HL-60 (cell line): ENCODE results near the gene RAB8B.
A peak's percentile ranks its signal among the peaks of the same experiment; 100 is the strongest.

Source experiments
- DNase-seq, 2 experiments: peaks; one replicate each; pipeline ENCODE4 v3.0.0-alpha.2; 2010 to 2020; ENCODE audit warnings: low read depth in 1 of 2, low spot score in 1 of 2
- H3K27ac ChIP-seq: fragments of 250-450 bp; sonication (Bioruptor Pico); replicated peaks from 2 replicates; pipeline ENCODE4 v1.5.1; 2020; ENCODE audit warnings: mild to moderate bottlenecking, moderate library complexity
- H3K27me3 ChIP-seq: fragments of 250-450 bp; sonication (Bioruptor Pico); 2 replicates; pipeline ENCODE4 v1.5.1; 2021; ENCODE audit warnings: mild to moderate bottlenecking, moderate library complexity; ENCODE audit not compliant: insufficient read depth, poor library complexity, severe bottlenecking
- H3K4me3 ChIP-seq: replicated peaks from 2 replicates; pipeline ENCODE4 v1.5.1; 2011; ENCODE audit warnings: mild to moderate bottlenecking, control low read depth, low read length; ENCODE audit not compliant: insufficient read depth
- GABPA ChIP-seq: IDR thresholded peaks from 2 replicates; pipeline ENCODE4 v1.6.1; 2012; ENCODE audit warnings: low read depth
- POLR2AphosphoS5 ChIP-seq: IDR thresholded peaks from 2 replicates; pipeline ENCODE4 v1.6.1; 2012; ENCODE audit warnings: low read depth
- SPI1 ChIP-seq: IDR thresholded peaks from 2 replicates; pipeline ENCODE4 v1.6.1; 2012; ENCODE audit warnings: low read depth, mild to moderate bottlenecking, borderline replicate concordance
- TF ChIP-seq, protein P1 (sequence below): IDR thresholded peaks from one replicate; pipeline ENCODE4 v1.5.1; 2011; ENCODE audit warnings: low read length, control low read depth, inconsistent platforms; ENCODE audit not compliant: insufficient read depth
- TF ChIP-seq, protein P2 (sequence below): IDR thresholded peaks from 2 replicates; pipeline ENCODE4 v1.6.1; 2012; ENCODE audit warnings: low read depth; ENCODE audit not compliant: insufficient replicate concordance

RAB8B gene

DNA sequence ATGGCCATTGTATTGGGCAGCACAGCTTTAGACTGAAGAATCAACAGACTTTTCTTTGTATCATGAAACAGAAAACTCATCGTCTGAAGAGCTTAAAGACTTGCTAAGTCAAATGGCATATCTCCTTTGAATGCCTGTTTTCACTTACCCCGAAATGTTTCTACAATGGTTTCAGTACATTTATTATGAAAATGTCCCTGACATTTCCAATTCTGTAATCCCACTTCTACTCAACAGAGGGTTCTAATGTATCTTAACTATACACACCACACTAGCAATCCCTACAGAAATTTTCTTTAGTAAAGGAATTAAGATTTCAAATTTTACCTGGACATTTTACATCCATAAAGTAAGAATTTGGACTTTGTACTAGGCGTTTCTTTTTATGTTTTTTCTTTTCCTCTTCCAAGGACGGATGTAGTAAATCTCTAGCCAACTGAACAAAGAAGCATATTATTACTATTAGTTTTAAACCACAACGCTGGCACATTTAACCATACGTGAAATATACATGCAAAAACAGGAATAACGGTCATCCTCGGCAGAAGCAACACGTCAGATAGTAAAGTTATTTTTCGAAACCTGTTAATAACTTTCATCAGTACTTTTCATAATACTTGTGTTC, 33.2 kb upstream of the RAB8B start:
- Histone ChIP-seq H3K27me3 (no peaks in the 10 kb centered on the region), H3K27ac (peak overlapping the region; percentile 80), H3K4me3 (peak overlapping the region; percentile 84)
- no peak for DNase-seq
- TF ChIP-seq, protein P1, sequence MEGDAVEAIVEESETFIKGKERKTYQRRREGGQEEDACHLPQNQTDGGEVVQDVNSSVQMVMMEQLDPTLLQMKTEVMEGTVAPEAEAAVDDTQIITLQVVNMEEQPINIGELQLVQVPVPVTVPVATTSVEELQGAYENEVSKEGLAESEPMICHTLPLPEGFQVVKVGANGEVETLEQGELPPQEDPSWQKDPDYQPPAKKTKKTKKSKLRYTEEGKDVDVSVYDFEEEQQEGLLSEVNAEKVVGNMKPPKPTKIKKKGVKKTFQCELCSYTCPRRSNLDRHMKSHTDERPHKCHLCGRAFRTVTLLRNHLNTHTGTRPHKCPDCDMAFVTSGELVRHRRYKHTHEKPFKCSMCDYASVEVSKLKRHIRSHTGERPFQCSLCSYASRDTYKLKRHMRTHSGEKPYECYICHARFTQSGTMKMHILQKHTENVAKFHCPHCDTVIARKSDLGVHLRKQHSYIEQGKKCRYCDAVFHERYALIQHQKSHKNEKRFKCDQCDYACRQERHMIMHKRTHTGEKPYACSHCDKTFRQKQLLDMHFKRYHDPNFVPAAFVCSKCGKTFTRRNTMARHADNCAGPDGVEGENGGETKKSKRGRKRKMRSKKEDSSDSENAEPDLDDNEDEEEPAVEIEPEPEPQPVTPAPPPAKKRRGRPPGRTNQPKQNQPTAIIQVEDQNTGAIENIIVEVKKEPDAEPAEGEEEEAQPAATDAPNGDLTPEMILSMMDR = no peak
- TF ChIP-seq GABPA = no peak
- no peak for TF ChIP-seq SPI1
- TF ChIP-seq, protein P2, sequence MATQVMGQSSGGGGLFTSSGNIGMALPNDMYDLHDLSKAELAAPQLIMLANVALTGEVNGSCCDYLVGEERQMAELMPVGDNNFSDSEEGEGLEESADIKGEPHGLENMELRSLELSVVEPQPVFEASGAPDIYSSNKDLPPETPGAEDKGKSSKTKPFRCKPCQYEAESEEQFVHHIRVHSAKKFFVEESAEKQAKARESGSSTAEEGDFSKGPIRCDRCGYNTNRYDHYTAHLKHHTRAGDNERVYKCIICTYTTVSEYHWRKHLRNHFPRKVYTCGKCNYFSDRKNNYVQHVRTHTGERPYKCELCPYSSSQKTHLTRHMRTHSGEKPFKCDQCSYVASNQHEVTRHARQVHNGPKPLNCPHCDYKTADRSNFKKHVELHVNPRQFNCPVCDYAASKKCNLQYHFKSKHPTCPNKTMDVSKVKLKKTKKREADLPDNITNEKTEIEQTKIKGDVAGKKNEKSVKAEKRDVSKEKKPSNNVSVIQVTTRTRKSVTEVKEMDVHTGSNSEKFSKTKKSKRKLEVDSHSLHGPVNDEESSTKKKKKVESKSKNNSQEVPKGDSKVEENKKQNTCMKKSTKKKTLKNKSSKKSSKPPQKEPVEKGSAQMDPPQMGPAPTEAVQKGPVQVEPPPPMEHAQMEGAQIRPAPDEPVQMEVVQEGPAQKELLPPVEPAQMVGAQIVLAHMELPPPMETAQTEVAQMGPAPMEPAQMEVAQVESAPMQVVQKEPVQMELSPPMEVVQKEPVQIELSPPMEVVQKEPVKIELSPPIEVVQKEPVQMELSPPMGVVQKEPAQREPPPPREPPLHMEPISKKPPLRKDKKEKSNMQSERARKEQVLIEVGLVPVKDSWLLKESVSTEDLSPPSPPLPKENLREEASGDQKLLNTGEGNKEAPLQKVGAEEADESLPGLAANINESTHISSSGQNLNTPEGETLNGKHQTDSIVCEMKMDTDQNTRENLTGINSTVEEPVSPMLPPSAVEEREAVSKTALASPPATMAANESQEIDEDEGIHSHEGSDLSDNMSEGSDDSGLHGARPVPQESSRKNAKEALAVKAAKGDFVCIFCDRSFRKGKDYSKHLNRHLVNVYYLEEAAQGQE = no peak
- no peak for TF ChIP-seq POLR2AphosphoS5

DNA sequence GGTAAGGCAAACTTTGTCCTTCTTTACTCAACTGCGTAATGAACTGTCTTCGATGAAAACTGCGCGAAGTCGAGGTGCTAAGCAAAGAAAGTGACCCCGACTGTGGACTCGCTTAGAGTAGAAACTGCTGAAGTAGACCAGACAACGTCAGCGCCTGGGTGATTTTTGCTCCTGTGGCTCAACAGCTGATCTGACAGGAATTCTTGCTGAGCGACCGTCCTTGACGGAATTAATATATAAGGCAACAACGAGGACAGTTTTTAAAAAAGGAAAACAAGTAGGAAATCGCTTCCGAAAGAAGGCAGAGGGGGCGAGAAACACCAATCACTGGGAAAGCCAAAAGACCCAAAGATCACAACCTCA, 32.7 kb upstream of the RAB8B start:
- TF ChIP-seq, protein P2 = no peak
- no peak for TF ChIP-seq SPI1
- TF ChIP-seq GABPA = no peak
- TF ChIP-seq POLR2AphosphoS5 = no peak
- TF ChIP-seq, protein P1 = no peak
- peak in 1 of 2 experiments; percentile 29 for DNase-seq

DNA sequence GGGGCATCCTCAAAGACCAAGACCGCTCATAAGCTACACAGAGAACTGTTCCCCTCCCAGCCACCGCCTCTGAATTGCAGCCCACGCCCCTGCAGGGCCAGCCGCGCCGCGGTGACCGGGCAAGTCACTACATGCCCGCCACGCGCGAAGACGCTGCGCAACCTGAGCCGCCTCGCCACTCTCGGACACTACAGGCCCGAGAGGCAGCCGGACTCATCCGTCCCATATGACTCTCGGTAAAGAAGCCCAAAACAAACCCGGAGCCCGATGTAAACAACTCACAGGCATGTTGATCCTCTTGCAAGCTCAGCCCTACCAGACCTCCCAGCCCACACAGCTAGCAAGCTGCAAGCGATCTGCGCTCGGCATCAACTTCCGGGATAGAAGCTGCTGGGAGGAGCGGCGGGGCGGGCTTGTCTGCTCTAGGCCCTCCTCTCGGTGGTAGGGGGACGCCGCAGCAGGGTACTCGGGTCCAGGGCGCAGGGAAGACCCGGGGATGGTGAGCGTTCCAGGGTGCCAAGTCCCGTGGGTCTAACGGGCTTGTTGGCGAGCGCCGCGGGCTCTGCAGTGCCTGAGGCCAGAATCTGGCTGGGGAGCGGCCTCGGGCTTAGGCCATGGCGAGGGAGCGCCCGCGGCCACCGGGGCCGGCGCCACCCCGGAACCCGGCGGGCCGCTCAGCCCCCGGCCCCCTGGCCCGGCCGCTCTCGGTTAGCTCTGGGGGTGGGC, 32.1 kb upstream of the RAB8B start, which contains the start of gene RPS27L:
TSS of gene RPS27L (minus strand) at position 360 of the 726 bp plus-strand sequence. CDS start at position 288, 72 bp downstream.
- TF ChIP-seq, protein P2 = peak; percentile 64
- TF ChIP-seq, protein P1 = no peak
- TF ChIP-seq POLR2AphosphoS5 (peak; percentile 92), SPI1 (no peak), GABPA (0 out of 2 replicates have a peak, but pooled peaks have one; percentile 43)

More for the DNA sequence above, 32.7 kb upstream of the RAB8B start:
- peak overlapping the region; percentile 80 for H3K27ac ChIP-seq
- peak overlapping the region; percentile 84 for H3K4me3 ChIP-seq
- H3K27me3 ChIP-seq = no peaks in the 10 kb centered on the region

More for the DNA sequence above, 32.1 kb upstream of the RAB8B start, which contains the start of gene RPS27L:
- H3K4me3 ChIP-seq = peak within 1 kb of the TSS; percentile 84
- peak within 1 kb of the TSS; percentile 80 for H3K27ac ChIP-seq
- H3K27me3 ChIP-seq = no peaks in the 10 kb centered on the region
- DNase-seq = peak; percentile 87 to 95
